ENCODE measurements around the gene THRB.

THRB gene

GRCh38 chr3:24510030-24510648 lies 15.5 kb upstream of the THRB start:
- no peak for DNase-seq

DNA sequence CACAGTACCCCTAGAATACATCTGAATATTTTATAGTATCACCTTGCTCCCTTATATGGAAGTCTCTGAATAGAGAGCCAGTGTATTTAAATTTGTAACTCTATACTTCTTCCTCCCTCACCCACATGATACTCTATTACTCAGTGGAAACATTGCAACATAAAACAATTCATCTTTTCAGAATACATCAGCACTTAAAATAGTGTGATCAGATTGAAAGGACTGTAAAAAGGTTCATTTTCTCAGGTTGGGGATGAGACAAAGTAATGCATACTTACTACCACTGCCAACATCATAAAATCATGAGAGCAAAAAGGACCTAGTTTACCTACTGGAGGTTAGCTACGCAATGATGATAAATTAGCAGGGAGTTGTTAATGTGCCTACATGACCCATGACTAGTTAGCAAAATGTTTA lies 13.8 kb upstream of the THRB start:
- DNase-seq, result no peak

DNA sequence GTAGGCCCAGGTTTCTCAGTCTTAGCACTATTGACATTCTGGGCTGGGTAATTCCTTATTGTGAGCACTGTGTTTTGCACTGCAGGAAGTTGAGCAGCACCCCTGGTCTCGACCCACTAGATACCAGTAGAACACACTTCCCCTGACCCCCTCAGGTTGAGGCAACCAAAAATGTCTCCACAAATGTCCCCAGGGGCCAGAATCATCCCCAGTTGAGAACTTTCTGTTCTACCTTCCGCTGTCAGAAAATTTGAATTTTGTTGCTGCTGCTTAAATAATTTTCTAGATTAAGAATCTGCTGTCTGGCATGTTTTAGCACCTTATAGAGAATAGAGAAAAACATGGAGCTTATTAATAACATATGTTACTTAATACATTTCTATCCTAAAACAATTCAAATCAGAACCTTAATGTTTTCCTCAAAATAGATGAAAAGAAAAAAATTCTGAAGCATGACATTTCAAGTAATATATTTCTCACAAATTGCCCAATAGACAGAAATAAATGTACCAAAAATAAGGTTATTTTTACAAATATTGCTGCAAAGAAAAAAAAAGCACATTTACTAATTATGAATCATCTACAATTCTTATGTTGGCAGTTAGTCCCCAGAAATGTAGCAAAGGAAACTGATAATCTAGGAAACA lies 13.2 kb upstream of the THRB start:
- no peak for DNase-seq

DNA sequence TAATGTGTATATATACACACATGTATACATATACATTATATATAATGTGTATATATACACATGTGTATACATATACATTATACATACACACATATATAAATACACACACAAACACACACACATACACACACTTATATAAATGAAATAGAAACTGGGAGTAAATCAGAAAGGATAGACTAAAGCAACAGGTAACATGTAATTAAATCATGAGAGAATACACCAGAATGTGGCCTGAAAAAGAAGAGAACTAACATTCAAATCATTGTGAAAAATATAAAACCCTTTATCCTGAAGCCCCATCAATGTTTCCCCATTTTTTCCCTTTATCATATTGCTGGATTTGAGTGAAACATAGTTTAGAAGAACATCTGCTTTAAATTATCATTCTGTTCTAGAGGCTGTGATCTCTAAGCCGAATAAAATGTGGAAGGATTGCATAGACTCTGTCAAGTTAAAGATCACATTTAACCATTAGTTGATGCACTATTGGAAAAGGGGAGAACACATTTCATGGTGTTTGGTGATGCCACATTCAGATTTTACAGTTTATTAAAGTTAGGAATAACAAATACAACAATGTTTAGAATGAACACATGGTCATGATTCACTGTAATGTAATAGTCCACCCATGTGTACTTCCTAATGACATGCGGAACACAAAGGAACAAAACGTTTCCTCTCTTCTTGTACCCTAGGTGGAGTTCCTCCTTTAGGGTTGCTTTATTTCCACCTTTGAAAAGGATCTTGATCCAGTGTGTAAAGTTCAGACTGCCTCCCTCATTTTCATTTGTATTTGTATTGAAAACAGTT lies 12.5 kb upstream of the THRB start:
- no peak for DNase-seq

DNA sequence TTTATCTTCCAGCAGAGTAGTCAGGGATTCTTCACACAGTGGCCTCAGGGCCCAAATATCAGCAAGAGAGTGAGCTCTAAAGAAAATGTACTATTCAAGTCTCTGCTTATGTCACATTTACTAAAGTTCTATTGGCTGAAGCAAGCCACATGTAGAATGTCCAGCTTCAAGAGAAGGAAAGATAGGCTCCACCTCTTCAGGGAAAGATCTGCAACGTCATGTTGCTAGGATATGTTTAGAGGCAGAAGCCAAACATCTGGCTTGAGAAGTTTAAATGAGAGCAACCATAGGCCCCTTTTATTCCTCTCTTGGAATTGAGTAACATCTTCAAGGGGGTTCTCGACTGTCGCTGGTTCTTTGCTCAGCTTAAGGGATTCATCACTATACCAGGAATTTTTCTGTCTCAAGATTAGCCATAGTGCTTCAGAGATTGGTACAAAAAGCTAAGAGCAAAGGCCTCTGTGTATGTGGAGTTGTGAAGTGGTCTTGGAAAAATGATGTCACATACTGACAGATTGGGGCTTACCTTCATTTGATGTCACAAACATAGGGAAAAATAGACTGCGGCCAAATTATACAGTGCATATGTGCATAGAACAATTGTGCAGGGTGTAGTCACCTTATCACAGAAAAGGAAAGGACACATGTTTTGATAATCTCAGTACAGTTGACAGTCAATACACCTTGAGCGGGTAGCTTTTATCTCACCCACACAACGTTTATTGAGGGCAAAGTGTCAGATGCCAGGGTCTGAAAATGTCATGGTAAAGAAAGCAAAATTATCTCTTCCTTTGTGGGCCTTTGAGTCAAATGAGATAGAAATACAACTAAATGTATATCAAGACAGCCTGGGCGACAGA lies 11.3 kb upstream of the THRB start:
- DNase-seq, result no peak

GRCh38 chr3:24504772-24505171 lies 10.1 kb upstream of the THRB start:
- no peak for DNase-seq

GRCh38 chr3:24503616-24504113 lies 9.0 kb upstream of the THRB start:
- DNase-seq, result no peak

- no peak for DNase-seq
These were observed 8.0 kb upstream of the THRB start for GRCh38 chr3:24502690-24503089.

- DNase-seq, result no peak
These were observed 6.2 kb upstream of the THRB start for GRCh38 chr3:24500806-24501205.

DNA sequence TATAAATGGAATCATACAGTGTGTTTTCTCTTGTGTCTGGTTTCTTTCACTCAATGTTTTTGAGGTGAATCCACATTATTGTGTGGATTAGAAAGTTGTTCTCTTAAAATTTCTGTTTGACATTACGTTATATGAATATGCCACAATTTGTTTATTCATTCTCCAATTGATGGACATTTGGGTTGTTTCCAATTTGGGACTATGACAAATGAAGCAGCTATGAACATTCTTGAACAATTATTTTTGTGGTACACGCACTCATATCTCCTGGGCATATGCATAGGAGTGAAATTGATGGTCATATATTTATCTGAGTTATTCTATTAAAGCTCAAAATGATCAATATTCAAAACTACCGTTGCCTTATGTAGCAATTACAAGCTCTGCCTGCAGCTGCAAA lies 5.3 kb upstream of the THRB start:
- no peak for DNase-seq

GRCh38 chr3:24498796-24499195 lies 4.1 kb upstream of the THRB start:
- no peak for DNase-seq

GRCh38 chr3:24498391-24498790 lies 3.7 kb upstream of the THRB start:
- DNase-seq, result no peak

- DNase-seq, result no peak
These were observed 3.3 kb upstream of the THRB start for GRCh38 chr3:24497942-24498341.

GRCh38 chr3:24496529-24497482 lies 2.2 kb upstream of the THRB start:
- DNase-seq, result no peak

DNA sequence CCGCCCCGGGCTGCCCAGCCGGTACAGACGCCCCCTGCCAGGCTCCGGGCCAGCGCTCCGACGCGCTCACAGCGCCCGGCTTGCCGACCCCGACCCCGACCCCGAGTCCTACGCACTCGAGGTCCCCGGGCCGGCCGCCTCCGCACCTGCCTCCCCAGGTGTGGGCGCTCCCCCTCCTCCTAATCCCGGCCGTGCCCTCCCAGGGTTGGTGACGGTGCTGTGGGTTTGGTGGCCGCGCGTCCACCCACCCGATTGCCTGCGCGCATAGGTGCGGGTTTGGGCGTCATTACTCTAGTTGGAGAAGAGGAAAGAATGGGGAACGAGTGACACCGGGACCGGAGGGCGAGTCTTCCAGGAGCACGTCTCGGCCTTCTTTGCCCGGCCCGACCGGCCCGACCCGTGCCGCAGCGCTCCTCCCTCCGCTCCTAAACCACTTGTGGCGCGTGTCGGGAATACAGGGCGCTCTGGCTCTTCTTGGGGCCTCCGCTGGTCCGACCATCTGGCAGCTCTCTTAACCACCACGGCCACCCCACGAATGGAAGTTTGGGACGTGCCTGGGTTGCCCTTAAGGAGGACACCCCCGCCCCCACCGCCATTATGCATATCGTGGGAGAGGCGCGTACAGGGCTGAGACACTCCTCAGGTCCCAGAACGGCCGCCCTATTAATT lies 810 bp upstream of the THRB start:
- DNase-seq, result no peak

DNA sequence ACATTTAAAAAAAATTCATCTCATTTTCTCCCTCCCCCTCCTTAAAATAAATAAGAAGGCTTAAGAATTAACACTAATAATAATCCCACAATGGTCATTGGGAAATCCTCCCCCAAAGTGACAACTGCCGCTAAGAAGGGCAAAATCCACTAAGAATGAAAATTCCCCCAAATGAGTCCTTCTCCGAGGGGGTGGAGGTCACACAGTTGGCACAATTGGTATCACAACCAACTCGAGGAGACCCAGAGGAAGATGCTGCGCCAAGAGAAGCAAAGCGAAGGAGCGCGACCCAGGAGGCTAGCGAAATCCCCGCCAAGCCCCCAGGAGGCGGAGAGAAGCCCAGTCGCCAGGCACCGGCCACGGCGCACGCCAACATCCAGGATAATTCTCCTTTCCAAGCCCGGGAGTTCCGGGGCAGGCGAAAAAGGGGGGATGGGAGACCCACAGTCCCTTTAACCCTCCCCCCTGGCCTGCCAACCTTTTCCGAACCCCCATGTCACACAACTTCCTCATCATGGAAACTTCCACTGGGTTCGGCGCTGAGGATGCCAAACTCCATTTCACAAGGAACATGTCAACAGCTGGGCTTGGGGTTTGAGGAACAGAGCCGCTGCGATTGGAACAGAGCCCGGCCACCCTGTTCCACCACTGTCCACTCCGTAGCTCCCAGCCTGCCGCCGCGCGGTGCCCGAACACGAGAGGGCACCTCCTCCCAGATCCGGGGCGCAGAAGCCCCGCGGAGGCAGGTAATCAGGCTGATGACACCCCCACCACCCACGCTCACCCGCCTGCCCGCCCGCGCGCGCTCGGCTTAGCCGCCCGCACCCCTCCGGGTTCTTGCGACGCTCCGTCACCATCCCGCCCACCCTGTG lies 668 bp downstream of the THRB start:
- DNase-seq, result no peak

DNA sequence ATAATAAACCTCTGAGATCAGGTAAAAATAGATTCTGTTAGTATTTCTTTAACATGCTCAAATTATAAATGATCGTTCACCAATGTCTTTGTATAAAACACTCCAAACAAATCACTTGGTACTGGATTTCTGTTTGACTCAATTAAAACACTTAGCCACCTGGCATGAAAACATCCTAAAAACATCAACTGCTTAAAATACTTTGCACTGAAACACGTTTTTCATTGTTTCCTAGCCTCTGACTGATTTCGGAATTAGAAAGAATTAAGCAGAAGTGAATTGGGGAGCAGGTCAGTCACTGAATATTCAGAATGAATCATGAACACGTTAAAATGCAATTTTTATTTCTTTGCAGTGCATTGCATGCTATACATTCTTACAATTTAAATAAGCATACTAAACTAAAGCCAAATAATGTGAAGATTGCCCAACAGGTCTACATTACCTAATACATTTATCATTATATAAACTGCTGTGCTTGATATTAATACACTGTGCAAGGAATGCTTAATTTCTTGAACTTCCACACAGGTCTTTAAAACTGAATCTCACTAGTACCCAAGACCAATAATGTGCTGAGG lies 1.6 kb downstream of the THRB start:
- DNase-seq, result no peak

GRCh38 chr3:24490151-24490550 lies 4.5 kb downstream of the THRB start:
- DNase-seq, result no peak

DNA sequence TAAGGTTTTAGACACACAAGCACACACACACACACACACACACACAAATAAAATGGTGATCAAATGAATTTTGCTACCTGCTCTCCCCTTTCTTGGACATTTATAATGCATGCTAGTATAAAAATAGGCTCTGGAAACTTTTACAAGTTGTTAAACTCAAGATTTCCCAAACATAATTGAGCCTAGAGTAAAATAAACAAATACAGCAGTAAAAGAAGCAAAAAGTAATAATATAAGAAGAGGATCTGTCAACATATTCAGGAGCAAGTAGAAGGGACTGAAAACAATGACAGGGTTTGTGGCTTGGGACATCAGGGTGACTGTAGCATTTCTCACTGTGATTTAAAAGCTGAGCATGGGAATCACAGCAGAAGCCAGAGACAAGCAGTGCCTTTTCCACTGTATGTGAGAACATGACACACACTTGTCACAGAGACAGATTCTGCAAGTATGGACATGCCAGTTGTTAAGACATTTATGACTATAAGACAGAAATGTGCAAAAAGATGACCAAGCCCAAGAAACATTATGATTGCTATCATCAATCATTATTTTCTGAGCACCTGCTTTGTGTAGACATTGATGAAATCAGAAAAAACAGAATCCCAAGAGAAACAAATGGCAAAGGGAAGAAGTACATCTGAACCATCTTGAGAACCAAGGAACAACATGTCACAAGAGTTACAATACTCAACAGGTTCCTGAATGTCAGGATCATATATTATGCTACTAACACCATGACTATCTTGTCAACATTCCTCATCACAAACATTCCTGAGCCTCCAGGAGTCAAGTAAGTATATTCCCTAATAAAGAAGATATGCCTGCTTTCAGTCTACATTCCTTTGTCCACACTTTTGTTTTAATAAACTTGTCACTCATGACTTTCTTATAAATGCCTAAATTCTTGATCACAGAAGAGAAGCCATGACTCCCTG lies 7.1 kb downstream of the THRB start:
- DNase-seq, result no peak
